Fibroblast of skin of back (primary cell): ENCODE measurements around the gene CDH23.

Source experiments
- DNase-seq: peaks from one replicate; pipeline ENCODE4 v3.0.0-alpha.2; 2013

Gene CDH23

GRCh38 chr10:71606257-71607081 is 209.7 kb downstream of the CDH23 start:
- no peak for DNase-seq

GRCh38 chr10:71607082-71607443 is 210.3 kb downstream of the CDH23 start:
- DNase-seq, result no peak

- peak; percentile 51 for DNase-seq
Measured at GRCh38 chr10:71608819-71609768, 212.4 kb downstream of the CDH23 start.

- DNase-seq, result no peak
Measured at GRCh38 chr10:71610651-71611050, 213.9 kb downstream of the CDH23 start.

- DNase-seq, result no peak
Measured at GRCh38 chr10:71611131-71611530, 214.4 kb downstream of the CDH23 start.

- no peak for DNase-seq
Measured at GRCh38 chr10:71611709-71612422, 215.1 kb downstream of the CDH23 start.

- DNase-seq, result no peak
Measured at GRCh38 chr10:71613261-71613777, 216.6 kb downstream of the CDH23 start.

GRCh38 chr10:71613877-71614276 is 217.2 kb downstream of the CDH23 start:
- DNase-seq, result no peak

GRCh38 chr10:71614946-71615345 is 218.2 kb downstream of the CDH23 start:
- DNase-seq, result no peak

- no peak for DNase-seq
Measured at GRCh38 chr10:71615538-71616329, 219.0 kb downstream of the CDH23 start.

GRCh38 chr10:71616817-71617654 is 220.3 kb downstream of the CDH23 start:
- DNase-seq, result no peak

- DNase-seq, result no peak
Measured at GRCh38 chr10:71618176-71618575, 221.5 kb downstream of the CDH23 start.

GRCh38 chr10:71618598-71618997 is 221.9 kb downstream of the CDH23 start:
- no peak for DNase-seq

- DNase-seq, result no peak
Measured at GRCh38 chr10:71620642-71621041, 223.9 kb downstream of the CDH23 start.

- no peak for DNase-seq
Measured at GRCh38 chr10:71621231-71622153, 224.8 kb downstream of the CDH23 start.

GRCh38 chr10:71622154-71622526 is 225.4 kb downstream of the CDH23 start:
- DNase-seq, result peak; percentile 70

- DNase-seq, result no peak
Measured at GRCh38 chr10:71622616-71623015, 225.9 kb downstream of the CDH23 start.

GRCh38 chr10:71623098-71623985 is 226.6 kb downstream of the CDH23 start:
- DNase-seq, result peak; percentile 29

- no peak for DNase-seq
Measured at GRCh38 chr10:71623986-71624291, 227.2 kb downstream of the CDH23 start.
